Fibroblast of lung (primary cell): ENCODE data around the gene ANKRD16.

Source experiments
- CTCF ChIP-seq, 2 donors: IDR thresholded peaks in 1 of 2; conservative IDR thresholded peaks in 1 of 2; 1 replicate in 1 of 2; 2 replicates in 1 of 2; pipeline ENCODE4 v1.5.1; 2011 to 2012; ENCODE audit warnings: low read length in 2 of 2, control low read depth in 1 of 2, inconsistent platforms in 1 of 2, low read depth in 1 of 2, mild to moderate bottlenecking in 1 of 2
- EZH2 ChIP-seq: IDR thresholded peaks from 2 replicates; pipeline ENCODE4 v1.5.1; 2012; ENCODE audit warnings: low read length, control low read depth, mild to moderate bottlenecking; ENCODE audit errors: missing control alignments

GRCh38 chr10:5917305-5917704, 27.6 kb upstream of the ANKRD16 start:
- no peak for TF ChIP-seq CTCF (conservative IDR thresholded peaks at IDR 0.05 in 1 of 2, IDR thresholded peaks at IDR 0.05 in 1 of 2; ENCODE audit: low read depth in 1 of 2, low read length in 2 of 2)
- TF ChIP-seq EZH2: no peak
